ENCODE results near the gene DUSP14.

- TF ChIP-seq CTCF (conservative IDR thresholded peaks at IDR 0.05 in 1 of 2, IDR thresholded peaks at IDR 0.05 in 1 of 2; ENCODE audit: extremely low read depth in 1 of 2, insufficient read depth in 1 of 2, low read depth in 1 of 2, low read length in 2 of 2) (no peak), EZH2 (IDR thresholded peaks at IDR 0.05; ENCODE audit: borderline replicate concordance, low read length) (no peak)
Observed at GRCh38 chr17:37481001-37481665, 8.6 kb upstream of the DUSP14 start.
